Activated effector memory CD4-positive, alpha-beta T cell treated with Interleukin-2 at 50 U/mL for 16 hours (primary cell): Measurements from ENCODE around the gene VAV3.
"Not testable (repeated sequence)": the region's sequence is repeated elsewhere in the genome, so short reads cannot be mapped to it uniquely, and the experiment has no call there.

Experiments
- DNase-seq: peaks from one replicate; pipeline ENCODE4 v3.0.0-alpha.2; 2020

Gene VAV3

DNA sequence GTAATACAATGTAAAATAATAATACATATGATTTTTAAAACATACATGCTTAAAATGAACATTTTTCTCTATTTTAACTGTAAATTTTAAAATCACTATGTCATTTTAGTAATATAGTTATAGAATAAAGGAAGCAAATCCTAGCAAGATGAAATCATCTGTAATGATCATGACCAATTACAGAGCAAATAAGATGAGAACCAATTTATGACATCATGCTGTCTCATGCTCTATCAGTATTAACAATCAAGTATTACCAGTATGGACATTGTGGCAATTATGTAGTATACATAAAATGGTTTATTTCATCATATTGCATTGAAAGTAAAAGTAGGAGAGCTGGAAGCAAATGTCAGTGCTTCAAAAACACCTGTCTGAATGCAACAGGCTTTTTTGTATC, 255.0 kb downstream of the VAV3 start:
- DNase-seq = no peak

DNA sequence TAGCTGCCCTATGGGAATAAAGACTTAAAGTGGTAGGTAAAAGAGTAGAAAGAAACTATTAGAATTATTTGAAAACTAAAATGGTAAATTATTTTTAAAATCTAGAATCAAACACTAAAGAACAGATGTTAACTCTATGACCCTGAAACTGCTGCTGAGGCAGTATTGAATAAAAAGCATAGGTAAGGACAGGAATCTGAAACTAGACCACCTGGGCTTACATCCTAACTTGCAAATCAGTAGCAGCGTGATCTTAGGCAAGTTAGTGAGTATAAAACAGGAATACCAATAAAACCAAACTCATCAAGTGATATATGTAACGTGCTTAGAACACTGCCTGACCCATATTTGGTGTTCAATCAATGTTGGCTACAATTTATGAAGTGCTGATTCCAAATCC, 257.9 kb downstream of the VAV3 start:
- DNase-seq = no peak

DNA sequence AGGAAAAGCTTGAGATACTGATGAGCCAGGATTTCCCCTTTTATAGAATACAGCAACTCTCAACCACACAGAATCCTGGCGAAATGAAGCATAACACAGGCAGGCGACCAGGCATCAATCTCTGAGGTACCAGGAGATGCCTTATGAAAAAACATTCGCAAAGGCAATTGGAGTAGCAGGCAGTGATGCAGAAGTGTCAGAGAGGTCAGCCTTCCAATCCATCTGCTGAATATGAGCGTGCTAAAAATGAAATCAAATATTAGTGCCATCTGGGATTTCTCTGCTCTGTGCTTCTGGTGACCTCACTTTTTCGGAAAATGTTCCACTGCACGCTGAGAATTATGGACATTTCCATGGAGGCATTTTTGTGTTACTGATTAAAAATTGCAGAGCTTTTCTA, 258.8 kb downstream of the VAV3 start:
- no peak for DNase-seq

DNA sequence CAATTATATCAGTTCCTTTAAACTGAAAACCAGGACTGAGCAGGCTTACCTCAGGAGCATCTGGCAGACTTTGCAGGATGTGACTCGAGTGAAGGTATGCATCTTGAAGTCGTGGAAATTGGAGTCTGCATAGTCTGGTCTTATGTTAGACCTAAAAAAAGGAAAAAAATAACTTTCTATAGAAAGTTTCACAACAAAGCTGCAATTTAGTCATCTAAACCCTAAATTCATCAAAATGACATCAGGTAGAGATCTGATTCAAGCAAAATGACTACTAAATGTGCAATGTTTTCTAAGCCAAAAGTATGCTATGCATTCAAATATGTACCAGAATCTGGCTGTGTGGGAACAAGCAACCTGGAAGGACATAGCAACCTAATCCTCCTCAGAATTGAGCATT, 260.1 kb downstream of the VAV3 start:
- no peak for DNase-seq

DNA sequence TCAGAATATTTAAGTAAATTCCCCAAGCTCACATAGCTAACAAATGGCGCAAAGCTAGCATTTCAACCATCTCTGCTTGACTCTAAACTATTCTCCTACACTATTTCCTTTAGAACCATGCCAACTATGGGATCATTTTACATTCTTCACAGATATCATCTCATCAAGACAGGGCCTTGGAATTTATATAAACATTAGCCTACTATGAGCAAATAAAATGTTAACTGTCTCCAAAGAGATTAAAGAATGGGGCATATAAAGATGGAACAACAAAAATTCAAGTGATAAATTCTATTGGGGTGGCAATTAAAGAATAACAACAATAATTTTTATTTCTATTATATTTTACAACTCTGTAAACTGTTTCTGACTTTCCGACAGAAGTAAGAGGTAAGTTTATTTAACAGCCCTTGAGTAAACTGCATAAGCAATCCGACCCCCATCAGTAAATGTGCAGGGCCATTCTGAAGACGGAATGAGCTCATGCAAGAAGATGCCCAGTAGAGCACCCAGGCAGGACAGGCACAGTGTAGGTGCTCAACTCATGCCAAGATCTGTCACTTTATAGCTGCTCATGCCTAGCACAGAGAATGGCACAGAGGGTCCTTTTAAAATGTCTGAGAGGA, 261.9 kb downstream of the VAV3 start:
- no peak for DNase-seq

DNA sequence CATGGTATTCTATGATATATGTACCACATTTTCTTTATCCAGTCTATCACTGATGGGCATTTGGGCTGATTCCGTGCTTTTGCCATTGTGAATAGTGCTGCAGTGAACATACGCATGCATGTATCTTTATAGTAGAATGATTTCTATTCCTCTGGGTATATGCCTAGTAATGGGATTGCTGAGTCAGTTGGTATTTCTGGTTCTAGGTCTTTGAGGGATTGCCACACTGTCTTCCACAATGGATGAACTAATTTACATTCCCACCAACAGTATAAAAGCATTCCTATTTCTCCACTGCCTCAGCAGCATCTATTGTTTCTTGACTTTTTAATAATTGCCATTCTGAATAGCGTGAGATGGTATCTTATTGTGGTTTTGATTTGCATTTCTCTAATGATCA, 264.3 kb downstream of the VAV3 start:
- DNase-seq = not testable (repeated sequence)

DNA sequence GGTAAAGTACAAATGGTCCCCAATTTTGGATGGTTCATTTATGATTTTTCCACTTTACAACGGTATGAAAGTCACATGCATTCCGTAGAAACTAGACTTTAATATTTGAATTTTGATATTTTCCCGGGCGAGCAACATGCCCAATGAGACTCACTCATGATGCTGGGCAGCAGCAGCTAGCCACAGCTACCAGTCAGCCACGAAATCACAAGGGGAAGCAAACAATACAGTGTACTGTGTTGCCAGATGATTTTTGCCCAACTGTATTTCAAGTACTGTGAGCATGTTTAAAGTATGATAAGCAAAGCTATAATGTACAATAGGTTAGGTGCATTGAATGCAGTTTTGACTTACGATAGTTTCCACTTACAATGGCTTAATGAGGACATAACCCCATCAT, 266.8 kb downstream of the VAV3 start:
- DNase-seq = no peak

DNA sequence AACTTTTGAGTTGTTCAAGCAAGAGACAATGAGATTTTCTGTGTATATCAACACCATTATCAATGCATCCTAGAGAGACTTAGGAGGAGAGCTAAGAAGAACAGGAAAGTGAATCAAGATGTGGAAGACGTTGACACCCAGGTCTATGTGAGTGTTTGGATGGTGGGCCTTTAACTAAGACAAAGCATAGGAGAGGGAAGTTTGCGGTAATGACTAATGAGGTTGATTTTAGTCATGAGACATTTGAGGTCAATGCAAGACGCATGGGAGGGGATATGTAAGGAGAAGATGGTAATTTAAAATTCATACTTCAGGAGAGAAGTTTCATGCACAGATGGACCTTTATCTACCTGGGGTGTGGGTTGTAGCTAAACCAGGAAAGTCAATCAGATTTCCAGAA, 269.6 kb downstream of the VAV3 start:
- DNase-seq = no peak

DNA sequence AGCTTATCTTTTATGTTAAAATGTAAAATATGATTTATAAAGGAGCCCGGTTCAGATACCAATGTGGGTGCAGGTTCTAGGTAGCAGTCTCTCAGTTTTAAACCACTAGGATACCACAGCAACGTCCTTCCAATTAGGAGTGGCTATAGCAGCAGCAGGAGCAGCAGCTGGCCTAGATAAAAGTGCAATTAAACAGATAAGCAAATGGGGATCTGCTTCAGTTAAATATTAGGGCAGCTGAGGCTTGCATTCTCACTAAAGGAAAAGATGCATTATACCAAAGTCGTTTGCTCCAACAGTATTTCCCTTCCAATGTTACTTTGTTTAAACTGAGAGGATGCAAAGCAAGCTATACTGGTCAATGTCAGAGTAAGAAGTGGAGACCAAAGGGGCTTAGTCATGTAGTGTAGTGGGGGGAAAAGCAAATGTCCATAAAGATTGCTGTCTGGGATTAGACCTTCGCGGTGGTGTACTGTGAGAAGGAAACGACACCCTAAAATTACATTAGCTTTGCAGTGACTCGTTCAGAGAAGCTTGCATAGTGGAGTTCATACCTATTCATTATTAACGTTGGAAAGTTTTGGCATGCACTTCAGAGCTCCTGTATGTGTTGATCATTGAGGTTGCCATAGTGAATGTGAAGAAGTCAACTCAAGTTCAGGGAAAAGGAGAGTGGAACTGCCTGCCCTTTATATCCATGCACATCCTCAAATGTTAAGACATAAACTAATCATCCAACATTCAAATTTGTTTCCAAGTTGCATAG, 272.2 kb downstream of the VAV3 start:
- DNase-seq = no peak

DNA sequence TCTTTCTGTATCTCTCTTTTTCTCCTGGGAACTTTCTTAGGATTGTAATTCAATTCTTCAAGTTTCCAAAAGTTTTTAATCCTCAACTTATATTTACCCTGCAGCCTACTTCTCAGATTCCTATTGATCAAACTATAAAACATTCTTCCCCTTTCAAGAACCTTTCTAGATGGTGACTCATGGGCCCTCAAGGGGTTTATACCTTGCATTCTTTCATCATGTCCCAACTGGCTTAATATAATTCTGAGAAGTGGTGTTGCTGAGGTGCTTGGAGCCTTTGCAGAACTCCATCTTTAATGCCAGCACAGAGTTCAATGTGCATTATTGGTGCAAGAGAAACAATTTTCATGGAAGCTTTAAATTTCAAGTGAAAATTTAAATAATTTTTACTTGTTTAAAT, 273.4 kb downstream of the VAV3 start:
- DNase-seq = no peak

DNA sequence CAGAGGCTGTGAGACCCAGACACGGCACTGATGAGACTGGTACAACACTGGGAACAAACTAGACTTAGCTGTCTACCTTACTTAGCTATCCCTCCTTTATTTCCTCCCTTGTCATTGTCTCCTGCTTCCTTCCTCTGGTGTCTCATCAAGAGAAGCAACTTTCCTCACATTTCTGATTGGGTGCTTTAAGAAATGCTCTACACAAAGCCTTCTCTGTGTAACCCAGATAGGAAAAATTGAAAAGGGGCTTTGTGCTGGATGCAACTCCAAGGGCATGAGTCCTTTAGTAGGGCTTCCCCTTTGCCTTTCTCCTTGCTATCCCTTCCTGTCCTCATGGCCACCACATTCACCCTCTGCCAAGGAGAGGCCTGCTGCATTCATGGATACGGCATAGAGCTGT, 274.5 kb downstream of the VAV3 start:
- DNase-seq = no peak

DNA sequence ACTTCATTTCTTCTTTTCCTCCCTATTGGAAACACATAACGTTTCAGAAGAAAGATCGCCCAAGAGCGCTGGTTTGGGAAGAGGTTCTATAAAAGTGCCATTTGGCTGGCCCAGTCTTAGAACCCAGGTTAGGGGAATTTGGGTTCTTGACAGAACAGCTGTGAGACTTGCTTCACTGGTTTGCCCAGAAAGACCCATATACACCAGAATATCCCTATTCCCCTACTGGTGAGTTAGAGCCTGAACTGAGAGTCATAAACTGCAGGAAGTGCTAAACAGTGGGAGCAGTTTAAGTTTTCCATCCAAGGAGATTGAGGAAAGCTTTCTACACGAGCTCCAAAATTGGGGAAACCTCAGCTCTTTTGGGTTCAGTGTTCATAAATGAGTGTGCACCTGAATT, 275.2 kb downstream of the VAV3 start:
- no peak for DNase-seq

DNA sequence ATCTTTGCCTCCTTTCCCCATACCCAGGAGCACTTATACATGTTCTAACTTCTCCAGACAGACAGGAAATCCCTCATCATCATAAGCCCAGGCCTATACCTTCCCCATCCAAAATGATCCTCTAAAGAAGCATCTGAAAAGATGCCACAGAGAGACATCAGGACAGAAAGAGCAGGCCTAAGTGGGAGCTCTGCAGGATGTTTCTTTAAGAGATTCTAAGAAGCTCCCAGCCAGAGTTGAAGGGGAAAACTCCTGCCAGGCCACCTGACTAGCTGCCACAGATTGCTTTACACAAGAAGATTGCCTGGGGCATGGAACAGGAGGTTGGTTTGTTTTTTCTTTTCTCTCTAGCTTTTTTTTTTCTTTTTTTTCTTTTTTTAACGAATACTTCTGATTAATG, 275.8 kb downstream of the VAV3 start:
- DNase-seq = no peak

DNA sequence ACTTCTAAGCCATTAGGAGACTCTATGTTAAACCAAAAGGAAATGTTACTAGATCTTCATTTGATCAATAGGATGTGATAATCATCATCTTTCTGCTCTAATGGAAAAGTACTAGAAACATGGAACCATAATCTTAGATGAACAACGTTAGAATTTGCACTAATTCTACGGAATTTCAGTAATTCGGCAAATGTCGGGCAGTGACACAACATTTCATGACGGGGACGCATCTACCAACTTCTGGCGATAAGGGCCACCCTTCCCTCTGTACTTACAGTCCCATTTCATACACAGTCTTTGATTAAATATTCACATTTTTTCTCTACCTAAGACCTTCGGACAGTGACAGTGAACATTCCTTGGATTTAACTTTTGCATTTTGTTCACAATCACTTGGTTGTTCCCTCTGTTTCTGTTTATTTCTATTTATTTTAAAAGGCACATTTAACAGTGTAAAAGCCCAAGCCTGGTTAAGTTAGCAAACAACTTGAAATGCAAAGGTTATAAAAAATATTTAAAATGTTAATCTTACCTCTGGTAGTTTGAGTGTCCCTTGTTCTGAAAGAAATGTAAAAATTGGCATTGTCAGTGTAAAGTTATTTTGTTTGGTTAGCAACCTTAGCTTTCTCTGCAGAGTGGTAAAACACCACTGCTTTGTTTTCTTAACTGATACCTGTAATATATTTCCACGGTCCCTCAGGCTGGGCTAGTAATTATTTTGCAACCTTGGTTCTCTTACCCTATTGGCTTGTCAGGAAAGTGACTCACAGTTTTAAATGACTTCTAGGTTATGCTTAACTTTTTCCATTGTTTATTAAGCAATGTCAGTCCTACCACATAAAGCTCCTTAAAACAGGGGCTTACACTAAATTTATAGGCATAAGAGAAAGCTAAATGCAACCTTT, 276.9 kb downstream of the VAV3 start:
- DNase-seq = no peak

DNA sequence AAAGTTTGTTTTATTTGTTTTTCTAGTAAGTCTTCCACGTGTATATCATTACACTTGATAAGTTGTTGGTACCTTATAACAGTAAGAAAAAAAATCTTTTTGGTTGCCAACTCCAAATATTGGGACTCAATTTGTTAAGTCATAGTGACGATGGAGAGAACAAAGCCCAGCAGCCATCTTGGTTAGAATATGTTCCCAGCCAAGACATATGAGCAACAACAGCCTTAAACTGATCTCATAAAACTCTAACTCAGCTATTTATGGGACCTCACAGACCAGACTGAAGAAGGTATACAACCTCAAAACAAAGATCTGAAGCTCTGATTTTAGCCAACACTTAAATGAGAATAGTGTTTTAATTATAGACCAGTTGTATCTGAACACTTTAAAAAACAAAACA, 281.3 kb downstream of the VAV3 start:
- DNase-seq = no peak

DNA sequence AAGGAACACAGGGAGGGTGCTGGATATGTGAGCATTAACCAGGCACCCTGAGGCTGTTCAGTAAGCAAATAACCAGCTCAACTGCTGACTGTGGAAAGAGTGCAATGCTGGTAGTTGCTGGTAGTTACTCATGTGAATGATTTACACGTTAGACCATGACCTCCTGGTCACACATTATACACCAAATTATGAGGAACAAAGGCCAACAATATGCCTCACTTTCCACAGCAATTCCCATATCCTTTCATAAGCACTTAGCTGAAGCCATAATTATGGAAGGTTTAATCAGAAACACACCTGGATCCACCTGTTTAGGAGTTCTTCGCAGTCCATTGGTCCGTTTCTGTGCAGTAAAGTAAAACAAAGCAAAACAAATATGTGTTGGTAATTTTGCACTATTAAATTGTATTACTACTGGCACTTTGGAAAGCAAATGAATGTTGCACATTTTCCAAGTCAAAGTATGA, 281.8 kb downstream of the VAV3 start:
- DNase-seq = no peak

DNA sequence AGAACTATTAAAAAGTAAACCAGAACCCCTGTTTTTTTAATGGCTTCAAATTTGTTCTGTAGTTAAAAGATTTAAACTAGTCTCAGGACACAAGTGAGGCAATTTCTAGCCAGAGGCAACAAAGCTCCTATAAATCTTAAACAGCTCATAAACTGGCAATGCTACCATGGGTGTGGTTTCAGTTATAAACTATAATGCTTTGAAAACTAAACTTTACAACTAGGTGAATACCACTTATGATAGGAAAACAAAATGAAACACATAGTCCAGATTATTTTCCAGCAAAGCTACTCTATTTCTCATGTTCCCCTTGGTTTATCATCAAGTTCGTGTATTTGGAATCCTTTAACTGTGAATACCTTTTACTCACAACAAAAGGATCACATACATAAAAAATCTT, 282.5 kb downstream of the VAV3 start:
- no peak for DNase-seq

DNA sequence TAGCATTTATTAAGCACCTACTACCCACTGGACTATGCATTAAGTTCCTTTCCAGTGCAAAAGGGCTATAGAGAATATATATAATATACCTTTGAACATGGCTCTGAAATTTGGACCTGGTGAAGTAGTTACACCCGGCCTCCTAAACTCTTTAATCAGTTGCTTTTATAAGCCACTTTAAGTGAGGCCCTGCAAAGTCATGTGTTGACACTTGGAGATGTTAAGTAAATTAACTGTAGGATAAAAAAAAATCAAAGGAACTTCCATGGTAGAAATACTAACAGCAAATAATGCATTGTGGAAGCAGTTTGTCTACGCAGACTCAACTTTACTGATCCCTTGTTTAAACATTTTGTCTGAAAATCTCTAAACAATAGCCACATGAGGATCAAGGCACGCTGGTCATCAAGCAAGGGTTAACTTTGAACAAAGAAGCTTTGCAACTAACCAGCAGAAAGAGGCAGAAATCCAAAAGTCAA, 283.9 kb downstream of the VAV3 start:
- no peak for DNase-seq

DNA sequence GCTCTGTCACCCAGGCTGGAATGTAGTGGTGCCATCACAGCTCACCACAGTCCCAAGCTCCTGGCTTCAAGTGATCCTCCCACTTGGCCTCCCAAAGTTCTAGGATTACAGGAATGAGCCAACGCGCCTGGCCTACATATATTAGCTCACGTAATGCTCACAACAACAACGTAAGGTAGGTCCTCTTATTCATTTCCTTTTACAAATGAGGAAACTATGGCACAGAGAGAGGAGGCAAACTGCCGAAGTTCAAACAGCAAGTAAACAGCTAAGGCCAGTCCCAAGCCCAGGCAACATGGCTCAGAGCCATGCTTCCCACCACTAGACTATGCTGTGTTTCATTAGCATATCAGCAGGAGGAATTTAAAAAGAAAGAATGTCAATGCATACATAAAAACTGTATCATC, 284.4 kb downstream of the VAV3 start:
- DNase-seq = no peak

DNA sequence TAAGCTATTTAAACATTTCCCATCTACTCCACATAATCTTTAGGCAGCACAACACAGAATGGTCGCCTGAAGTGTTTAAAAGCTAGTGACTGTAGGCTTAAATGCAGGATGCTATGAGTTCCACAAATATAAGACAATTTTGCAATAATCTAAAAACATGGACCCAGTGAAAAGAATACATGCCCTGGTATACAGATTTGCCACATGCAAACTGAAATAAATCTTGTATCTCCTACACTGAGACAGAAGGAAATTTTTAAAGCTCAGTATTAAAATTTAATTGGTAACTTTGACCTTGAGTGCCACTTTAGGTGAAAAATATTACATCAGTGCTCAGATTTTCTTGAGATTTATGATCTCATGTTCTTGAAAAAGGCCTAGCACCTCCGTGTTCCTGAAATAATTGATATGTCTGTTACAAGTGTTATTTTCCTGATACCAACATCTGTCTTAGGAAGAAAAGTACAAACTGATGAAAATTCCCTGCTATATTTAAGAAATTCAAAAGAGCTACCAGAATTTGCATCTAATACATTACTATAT, 285.5 kb downstream of the VAV3 start:
- no peak for DNase-seq

DNA sequence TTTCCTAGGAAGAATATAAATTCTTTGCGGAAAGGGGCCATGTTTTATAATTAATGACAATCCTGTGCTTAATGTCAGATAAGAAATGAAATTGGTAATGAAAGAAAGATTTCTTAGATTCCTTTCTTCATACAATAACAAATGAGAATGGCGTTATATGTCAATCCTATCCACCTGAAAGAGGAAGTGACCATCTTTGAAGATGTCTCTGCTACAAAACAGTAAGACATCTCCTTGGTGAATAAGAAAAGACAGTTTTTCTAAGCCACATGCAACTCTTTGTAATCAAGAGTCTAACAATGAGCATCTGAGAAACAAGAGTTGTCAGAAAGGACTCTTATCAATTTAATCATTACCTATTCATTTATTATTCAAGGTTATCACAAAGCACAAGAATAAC, 286.0 kb downstream of the VAV3 start:
- no peak for DNase-seq

DNA sequence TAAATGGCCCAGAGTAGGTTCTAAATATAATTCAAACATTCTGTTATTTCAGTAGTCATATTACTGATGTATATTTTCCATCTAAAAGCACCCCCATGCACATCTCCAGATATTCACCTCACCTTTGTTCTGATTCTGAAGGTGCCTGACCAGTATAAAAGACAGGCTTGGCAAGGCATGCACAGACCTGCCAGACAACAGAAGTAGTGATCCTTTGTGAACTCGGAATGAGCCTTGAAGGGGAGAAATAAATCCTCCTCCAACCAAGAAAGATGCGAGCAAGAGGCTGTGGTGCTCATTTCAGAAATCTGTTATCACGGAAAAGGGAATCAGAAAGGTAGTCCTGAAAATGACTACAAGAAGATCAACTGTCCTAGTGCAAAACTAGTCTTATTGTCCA, 287.3 kb downstream of the VAV3 start:
- DNase-seq = no peak

DNA sequence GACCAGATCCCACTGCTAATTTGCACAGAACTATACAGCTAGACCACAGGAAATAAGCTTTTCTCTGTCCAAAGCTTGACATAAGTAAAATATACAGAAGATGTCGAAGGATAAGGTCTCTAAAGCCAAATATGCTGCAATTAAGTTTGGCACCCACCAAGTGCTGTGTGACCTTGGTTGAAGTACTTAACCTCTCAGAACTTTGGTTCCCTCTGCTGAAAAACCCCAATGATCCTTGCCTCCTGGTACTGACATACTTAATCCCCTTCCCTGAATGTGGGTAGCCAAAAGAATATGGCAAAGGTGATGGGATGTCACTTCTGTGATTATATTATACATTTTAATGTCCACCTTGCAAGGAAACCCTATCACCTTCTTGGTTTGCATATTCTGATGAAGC, 290.5 kb downstream of the VAV3 start:
- DNase-seq = no peak
